H1 (cell line): Measurements from ENCODE around the gene RNU4-1. TPM values are rescaled to one million over a fixed set of nuclear protein-coding genes. Genes with fewer than 3 reads are reported as not detected.
A peak's percentile ranks its signal among the peaks of the same experiment; 100 is the strongest.

ENCODE experiments used
- ASH2L ChIP-seq: fragments of 200-600, 300-600 bp; sonication (generic); IDR thresholded peaks from one replicate; pipeline ENCODE4 v1.7.1; 2017; ENCODE audit warnings: low read length
- BACH1 ChIP-seq: IDR thresholded peaks from 2 replicates; pipeline ENCODE4 v1.6.1; 2012; ENCODE audit warnings: low read length, improper control_type of control experiment
- CREB1 ChIP-seq: IDR thresholded peaks from 2 replicates; pipeline ENCODE4 v1.6.1; 2012; ENCODE audit warnings: inconsistent platforms
- CTBP2 ChIP-seq: IDR thresholded peaks from 2 replicates; pipeline ENCODE4 v1.7.0; 2011; ENCODE audit warnings: borderline replicate concordance, mild to moderate bottlenecking, moderate library complexity, mixed read lengths, low read length; ENCODE audit not compliant: insufficient read depth, insufficient read length
- CTCF ChIP-seq, 3 experiments: IDR thresholded peaks; 1 replicate in 2 of 3; 2 replicates in 1 of 3; pipeline versions ENCODE4 v1.5.1 to v1.6.1; 2011; ENCODE audit warnings: low read length in 3 of 3, mild to moderate bottlenecking in 3 of 3, inconsistent platforms in 2 of 3, low read depth in 1 of 3, moderate library complexity in 1 of 3; ENCODE audit not compliant: insufficient read depth in 1 of 3; ENCODE audit errors: control extremely low read depth in 1 of 3
- HDAC2 ChIP-seq, 2 experiments: fragments of 300-600 bp in 1 of 2; sonication (generic) in 1 of 2; IDR thresholded peaks; 2 replicates each; pipeline ENCODE4 v1.6.1; 2011 to 2012; ENCODE audit warnings: low read depth in 2 of 2, low read length in 2 of 2, mild to moderate bottlenecking in 2 of 2, moderate library complexity in 2 of 2, borderline replicate concordance in 1 of 2, inconsistent platforms in 1 of 2
- HDAC6 ChIP-seq: IDR thresholded peaks from one replicate; pipeline ENCODE4 v1.7.1; 2012; ENCODE audit warnings: low read depth, mild to moderate bottlenecking, inconsistent platforms, low read length, moderate library complexity
- JUND ChIP-seq: IDR thresholded peaks from 2 replicates; pipeline ENCODE4 v1.6.1; 2011; ENCODE audit warnings: mild to moderate bottlenecking, improper control_type of control experiment, low read length
- SAP30 ChIP-seq: fragments of 300-600 bp; sonication (generic); IDR thresholded peaks from 2 replicates; pipeline ENCODE4 v1.7.1; 2012; ENCODE audit warnings: low read length, moderate library complexity, mild to moderate bottlenecking, inconsistent platforms; ENCODE audit not compliant: insufficient read depth, insufficient replicate concordance
- SIN3A ChIP-seq, 2 experiments: IDR thresholded peaks in 1 of 2; conservative IDR thresholded peaks in 1 of 2; 2 replicates each; pipeline ENCODE4 v1.6.1; 2011 to 2012; ENCODE audit warnings: low read length in 2 of 2, improper control_type of control experiment in 1 of 2, low read depth in 1 of 2, mild to moderate bottlenecking in 1 of 2
- SIX5 ChIP-seq: IDR thresholded peaks from 2 replicates; pipeline ENCODE4 v1.6.1; 2011; ENCODE audit warnings: mild to moderate bottlenecking, low read depth, low read length
- SP1 ChIP-seq: IDR thresholded peaks from 2 replicates; pipeline ENCODE4 v1.6.1; 2011; ENCODE audit warnings: low read depth, low read length
- SP4 ChIP-seq: IDR thresholded peaks from 2 replicates; pipeline ENCODE4 v1.6.1; 2012; ENCODE audit warnings: low read length, inconsistent platforms
- TAF1 ChIP-seq: IDR thresholded peaks from 2 replicates; pipeline ENCODE4 v1.6.1; 2011; ENCODE audit warnings: mild to moderate bottlenecking, low read depth, low read length
- TCF12 ChIP-seq: IDR thresholded peaks from 2 replicates; pipeline ENCODE4 v1.6.1; 2011; ENCODE audit warnings: low read depth, mild to moderate bottlenecking, low read length
- ZNF274 ChIP-seq: IDR thresholded peaks from 2 replicates; pipeline ENCODE4 v1.7.0; 2012; ENCODE audit warnings: low read length, borderline replicate concordance; ENCODE audit errors: extremely low read depth
- polyA plus RNA-seq, 7 experiments: library from polyadenylated mRNA; depleted of rRNA in 3 of 7; stranded (reverse) in 5 of 7; unstranded in 2 of 7; fragments of >200 nt in 5 of 7; fragments of 200-250 nt in 2 of 7; gene quantifications; 1 replicate in 5 of 7; 2 replicates in 1 of 7; 4 replicates in 1 of 7; pipeline versions ENCODE4 v1.2.1 to v1.2.3, GENCODE V29; 2011 to 2013; ENCODE audit warnings: missing spikeins in 2 of 7, mixed read lengths in 2 of 7
- total RNA-seq: library from RNA; stranded (reverse); fragmentation: NEBNext Ultra II Directional; extraction: Animal tissue kit (Norgen Biotek cat#: 25700); gene quantifications from 2 replicates; pipeline ENCODE4 v1.2.1, GENCODE V29; 2021

The RNU4-1 gene
- total and polyA plus RNA-seq, 2 of the 8 experiments (the other 6 are each of a cell fraction or from before 2014, with no cell fraction given): under 0.01 to 1,424 TPM

GRCh38 chr12:120301962-120302815 is 9.2 kb upstream of the RNU4-1 start, which contains the start of gene SIRT4 (continued):
- TF ChIP-seq SAP30: peak; percentile 72
- 0 out of 2 replicates have a peak, but pooled peaks have one; percentile 34 for TF ChIP-seq TAF1
- no peak for TF ChIP-seq HDAC6
- TF ChIP-seq CTBP2: no peak
- peak; percentile 69; the same call in 1 of the 2 replicates for TF ChIP-seq CREB1
- TF ChIP-seq SP4: 0 out of 2 replicates have a peak, but pooled peaks have one; percentile 50
- peak; percentile 72; the same call in 1 of the 2 replicates for TF ChIP-seq SP1
- TF ChIP-seq HDAC2 (IDR thresholded peaks at IDR 0.05; ENCODE audit: borderline replicate concordance in 1 of 2, low read depth in 2 of 2, low read length in 2 of 2): peak; percentile 35 to 47; a peak in 1 of 4 replicates
- no peak for TF ChIP-seq BACH1
- TF ChIP-seq TCF12: 0 out of 2 replicates have a peak, but pooled peaks have one; percentile 15
- TF ChIP-seq SIN3A (conservative IDR thresholded peaks at IDR 0.05 in 1 of 2, IDR thresholded peaks at IDR 0.05 in 1 of 2; ENCODE audit: low read depth in 1 of 2, low read length in 2 of 2): peak; percentile 82 to 90; a peak in 3 of 4 replicates
- TF ChIP-seq ASH2L: peak; percentile 44
- peak; percentile 90 for TF ChIP-seq SIX5
- TF ChIP-seq ZNF274: no peak
- TF ChIP-seq JUND: peak; percentile 82
- TF ChIP-seq CTCF (IDR thresholded peaks at IDR 0.05; ENCODE audit: control extremely low read depth in 1 of 3, insufficient read depth in 1 of 3, low read depth in 1 of 3, low read length in 3 of 3): peak; percentile 68 to 81 (median 69)
